GM19351 (cell line): ENCODE results near the gene SMAD5.

Experiments
- ATAC-seq: cut with Tn5 transposase; IDR thresholded peaks from one replicate; pipeline ENCODE4 v1.9.1; 2021; ENCODE audit warnings: mild to moderate bottlenecking, moderate library complexity; ENCODE audit not compliant: unreplicated experiment

SMAD5 gene

GRCh38 chr5:136212252-136212721 is 79.6 kb downstream of the SMAD5 start:
- ATAC-seq, result peak; percentile 69

GRCh38 chr5:136213919-136214493 is 81.4 kb downstream of the SMAD5 start:
- no peak for ATAC-seq

GRCh38 chr5:136215812-136216211 is 83.2 kb downstream of the SMAD5 start:
- no peak for ATAC-seq

DNA sequence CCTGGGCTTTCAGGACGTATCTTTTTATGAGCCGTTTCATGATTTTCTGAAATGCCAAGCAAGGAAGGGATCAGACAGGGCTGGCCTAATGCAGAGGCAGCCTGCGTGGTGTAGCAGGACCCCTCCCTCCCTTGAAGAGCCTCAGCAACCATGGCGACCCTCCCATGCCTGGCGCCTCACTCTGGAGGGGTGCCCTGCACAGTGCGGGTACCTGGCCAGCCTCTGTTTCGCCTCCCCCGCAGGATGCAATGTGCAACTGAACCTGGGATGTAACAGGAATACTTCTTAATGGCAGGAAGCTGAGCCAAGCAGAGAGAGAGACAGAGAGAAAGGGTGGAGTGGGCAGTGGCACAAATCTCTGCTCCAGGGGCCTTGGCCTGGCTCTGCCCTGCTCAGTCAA is 83.6 kb downstream of the SMAD5 start:
- no peak for ATAC-seq

DNA sequence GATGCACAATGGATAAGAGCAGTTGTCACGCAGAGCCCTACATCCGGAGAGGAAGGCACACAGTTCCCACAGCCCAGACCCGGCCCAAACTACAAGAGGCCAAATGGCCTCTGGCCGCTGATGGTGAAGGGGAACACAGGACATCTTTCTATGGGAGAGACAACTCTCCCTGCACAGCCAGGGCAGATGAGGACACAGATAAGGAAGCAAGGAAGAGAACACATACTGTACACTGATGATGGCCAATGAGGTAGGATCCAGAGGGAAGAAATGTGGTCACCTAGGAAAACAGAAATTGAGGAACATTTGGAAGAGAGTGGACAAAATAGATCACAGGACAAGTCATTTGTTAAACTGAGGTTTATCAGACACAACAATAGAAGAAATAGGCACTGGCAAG is 88.7 kb downstream of the SMAD5 start:
- no peak for ATAC-seq

DNA sequence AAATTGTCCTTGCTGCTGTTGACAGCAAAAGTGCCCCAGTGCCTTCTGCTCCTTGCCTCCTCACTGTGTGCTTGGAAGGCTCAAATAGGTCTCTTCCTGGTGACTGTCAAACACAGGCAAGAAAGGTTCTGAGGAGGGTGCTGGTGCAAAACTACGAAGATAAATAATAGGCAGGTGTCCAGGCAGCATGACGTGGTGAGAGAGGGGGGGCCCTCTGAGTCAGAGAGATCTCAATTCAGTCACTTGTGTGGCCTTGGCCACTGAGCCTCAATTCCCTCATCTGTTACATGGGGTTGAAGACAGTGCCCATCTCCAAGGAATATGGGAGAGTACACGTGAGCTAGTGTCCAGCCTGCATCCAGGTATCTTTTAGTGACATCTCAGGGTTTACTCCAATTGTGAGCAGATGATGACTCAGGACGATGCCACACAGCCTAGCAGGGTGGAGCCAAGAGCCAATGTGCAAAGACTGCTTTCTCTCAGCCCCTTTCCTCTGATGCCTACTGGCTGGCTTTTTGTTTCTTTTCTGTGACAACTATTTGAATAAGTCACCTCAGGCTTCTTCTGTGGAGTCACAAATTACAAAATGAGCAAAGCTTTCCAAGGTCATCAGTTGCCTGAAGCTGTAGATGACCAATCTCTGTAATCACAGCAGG is 90.1 kb downstream of the SMAD5 start:
- ATAC-seq, result no peak

DNA sequence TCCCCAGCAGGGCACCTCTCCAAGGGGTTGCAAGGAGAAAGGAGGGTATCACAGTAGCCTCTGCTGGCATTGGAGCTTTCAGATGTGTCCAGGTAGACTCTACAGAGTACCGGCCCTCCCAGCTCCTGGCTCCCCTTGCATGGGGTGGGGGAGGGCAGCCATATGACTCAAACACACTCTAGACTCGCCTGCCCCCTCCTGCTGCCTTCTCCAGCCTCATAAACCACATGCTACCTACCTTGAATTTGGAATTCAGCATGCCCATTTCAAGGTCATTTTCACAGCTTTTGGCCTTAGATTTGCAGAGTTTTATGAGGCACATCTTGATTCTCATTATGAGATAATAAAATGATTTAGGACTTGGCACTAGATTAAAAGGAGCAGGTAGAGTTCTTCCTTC is 93.2 kb downstream of the SMAD5 start:
- ATAC-seq, result no peak

- ATAC-seq, result no peak
Observed at GRCh38 chr5:136226401-136226800, 93.8 kb downstream of the SMAD5 start.

DNA sequence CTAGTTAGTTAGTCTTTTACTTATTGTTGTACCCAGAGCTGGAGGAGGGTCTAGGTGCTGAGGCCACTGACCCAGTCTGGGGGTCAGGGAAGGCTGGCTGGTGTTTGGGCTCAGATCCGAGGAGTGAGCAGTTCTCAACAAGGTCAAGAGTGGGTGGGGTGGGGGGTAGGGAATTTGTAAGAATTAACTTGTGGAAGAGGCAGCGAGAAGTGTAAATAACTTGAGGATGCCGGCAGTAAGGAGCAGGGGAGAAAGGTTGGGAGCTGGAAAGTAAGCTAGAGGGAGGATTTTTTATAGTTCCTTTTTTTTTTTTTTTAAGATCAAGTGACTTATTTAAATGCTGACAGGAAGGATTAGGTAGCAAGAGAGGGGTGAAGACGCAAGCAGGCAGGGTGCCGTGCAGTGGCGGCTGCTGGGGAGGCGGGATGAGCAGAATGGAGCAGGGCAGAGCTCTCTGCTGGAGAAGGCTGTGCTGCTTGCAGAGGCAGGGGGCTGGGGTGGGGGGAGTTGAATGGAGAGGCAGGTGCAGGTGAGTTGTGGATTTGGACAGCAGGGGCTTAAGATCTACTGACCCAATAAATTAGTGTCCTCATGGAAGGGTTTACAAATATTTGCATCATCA is 95.6 kb downstream of the SMAD5 start:
- no peak for ATAC-seq

GRCh38 chr5:136230176-136230575 is 97.5 kb downstream of the SMAD5 start:
- ATAC-seq, result no peak

- peak; percentile 75 for ATAC-seq
Observed at GRCh38 chr5:136232316-136232715, 99.7 kb downstream of the SMAD5 start.
